Kidney epithelial cell (primary cell): ENCODE data around the gene INPP5A. TPM values are rescaled to one million over a fixed set of nuclear protein-coding genes. Genes with fewer than 3 reads are reported as not detected.

ENCODE experiments used
- DNase-seq: peaks from one replicate; pipeline ENCODE4 v3.0.0-alpha.2; 2010; ENCODE audit warnings: low read depth
- H3K27me3 ChIP-seq: 2 replicates; pipeline ENCODE4 v1.6.0; 2011; ENCODE audit warnings: low read length; ENCODE audit not compliant: control insufficient read depth, insufficient read depth
- H3K36me3 ChIP-seq: 2 replicates; pipeline ENCODE4 v1.5.1; 2011; ENCODE audit warnings: low read length; ENCODE audit not compliant: control insufficient read depth, insufficient read depth
- H3K4me3 ChIP-seq: 2 replicates; pipeline ENCODE4 v1.5.1; 2011; ENCODE audit warnings: low read depth, mild to moderate bottlenecking, control low read depth, low read length
- CTCF ChIP-seq: IDR thresholded peaks from 2 replicates; pipeline ENCODE4 v1.5.1; 2011; ENCODE audit warnings: mild to moderate bottlenecking, moderate library complexity, low read length, control low read depth, inconsistent platforms; ENCODE audit not compliant: insufficient read depth, poor library complexity, severe bottlenecking
- total RNA-seq: library from RNA; depleted of rRNA; stranded (reverse); fragments of >200 nt; gene quantifications from 2 replicates; pipeline ENCODE4 v1.2.3, GENCODE V29; 2015

Gene INPP5A
- total RNA-seq, 1 donor from 2014 or later: 45.1 TPM

- Histone ChIP-seq H3K36me3 (no peaks in the 10 kb centered on the region), H3K27me3 (no peaks in the 10 kb centered on the region), H3K4me3 (no peak overlapping the region)
- no peak for TF ChIP-seq CTCF
- DNase-seq: no peak
Observed at GRCh38 chr10:132554991-132555647, 17.5 kb downstream of the INPP5A start.

GRCh38 chr10:132555648-132556575, 18.3 kb downstream of the INPP5A start:
- no peak for DNase-seq
- Histone ChIP-seq H3K36me3 (no peaks in the 10 kb centered on the region), H3K27me3 (no peaks in the 10 kb centered on the region), H3K4me3 (no peak overlapping the region)
- no peak for TF ChIP-seq CTCF

GRCh38 chr10:132556994-132557441, 19.4 kb downstream of the INPP5A start:
- no peaks in the 10 kb centered on the region for H3K27me3 ChIP-seq
- H3K4me3 ChIP-seq: no peak overlapping the region
- no peak for TF ChIP-seq CTCF
- no peak for DNase-seq
- no peaks in the 10 kb centered on the region for H3K36me3 ChIP-seq

GRCh38 chr10:132557696-132558515, 20.3 kb downstream of the INPP5A start:
- no peaks in the 10 kb centered on the region for H3K36me3 ChIP-seq
- DNase-seq: no peak
- no peak for TF ChIP-seq CTCF
- H3K4me3 ChIP-seq: no peak overlapping the region
- no peaks in the 10 kb centered on the region for H3K27me3 ChIP-seq

DNA sequence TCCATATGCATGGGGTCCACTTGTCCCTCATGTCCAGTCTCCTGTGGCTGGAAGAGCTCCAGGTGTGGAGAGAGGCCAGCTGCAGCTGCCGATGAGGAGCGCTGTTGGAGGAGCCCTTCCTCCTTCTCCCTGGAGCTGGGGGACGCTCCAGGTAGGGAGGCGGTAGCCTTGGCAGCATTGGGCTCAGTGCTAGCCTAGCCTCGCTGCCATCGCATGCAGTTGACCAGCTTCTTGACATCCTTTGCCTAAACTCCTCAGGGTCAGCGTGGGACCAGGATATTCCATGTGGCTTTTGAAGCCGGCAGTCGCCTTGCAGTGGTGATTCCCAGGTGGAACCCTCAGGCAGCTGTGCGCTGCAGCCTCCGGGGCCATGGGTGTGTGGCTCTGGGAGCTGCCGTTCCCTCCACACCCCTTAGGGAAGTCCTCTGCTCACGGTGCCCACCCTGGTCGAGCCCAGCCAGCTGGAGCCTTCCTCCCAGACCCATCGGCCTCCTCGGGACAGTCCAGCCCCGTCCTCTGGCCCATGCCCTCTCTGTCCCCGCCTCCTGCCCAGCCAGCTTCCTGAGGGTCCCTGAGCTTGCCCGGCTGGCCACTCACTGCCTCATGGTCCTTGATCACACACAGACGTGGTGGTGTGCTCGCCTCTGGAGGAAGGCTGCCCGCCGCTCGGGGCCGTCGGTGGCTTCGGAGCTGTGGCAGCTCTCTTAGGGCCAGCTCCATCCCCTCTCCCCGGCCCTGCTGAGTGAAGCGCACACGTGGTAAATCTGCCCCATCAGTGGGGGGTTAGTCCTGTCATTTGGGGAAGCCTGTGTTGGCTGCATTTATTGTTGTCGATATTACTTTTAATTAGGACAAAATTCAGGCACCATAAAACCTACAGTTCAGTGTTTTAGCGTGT, 21.2 kb downstream of the INPP5A start:
- Histone ChIP-seq H3K4me3 (no peak overlapping the region), H3K36me3 (no peaks in the 10 kb centered on the region), H3K27me3 (no peaks in the 10 kb centered on the region)
- DNase-seq: no peak
- no peak for TF ChIP-seq CTCF
